GM21447 (cell line): ENCODE measurements around the gene SPIRE2.
"Not testable (repeated sequence)": the region's sequence is repeated elsewhere in the genome, so short reads cannot be mapped to it uniquely, and the experiment has no call there.

Experiments used
- ATAC-seq: cut with Tn5 transposase; IDR thresholded peaks from one replicate; pipeline ENCODE4 v1.9.1; 2021; ENCODE audit not compliant: unreplicated experiment

SPIRE2 gene

GRCh38 chr16:89806589-89807193 is 21.6 kb upstream of the SPIRE2 start:
- ATAC-seq = not testable (repeated sequence)

DNA sequence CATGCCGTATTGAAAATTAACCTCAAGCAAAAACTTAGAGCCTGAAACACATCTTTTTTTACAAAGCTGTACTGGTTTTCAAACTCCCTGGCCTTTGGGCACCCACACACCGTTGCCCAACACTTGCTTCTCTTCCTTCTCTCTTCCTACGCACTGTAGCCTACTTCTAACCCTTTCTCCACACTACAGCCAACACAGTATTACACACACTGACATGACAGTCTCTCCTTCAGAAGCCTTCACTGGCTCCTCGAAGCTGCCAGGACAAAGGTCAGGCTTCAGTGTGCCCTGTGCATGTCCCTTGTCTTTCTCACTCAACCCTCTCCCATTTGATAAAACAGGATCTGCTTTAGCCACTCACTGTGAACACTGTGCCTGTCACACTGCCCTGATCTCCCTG is 19.8 kb upstream of the SPIRE2 start:
- ATAC-seq = no peak

DNA sequence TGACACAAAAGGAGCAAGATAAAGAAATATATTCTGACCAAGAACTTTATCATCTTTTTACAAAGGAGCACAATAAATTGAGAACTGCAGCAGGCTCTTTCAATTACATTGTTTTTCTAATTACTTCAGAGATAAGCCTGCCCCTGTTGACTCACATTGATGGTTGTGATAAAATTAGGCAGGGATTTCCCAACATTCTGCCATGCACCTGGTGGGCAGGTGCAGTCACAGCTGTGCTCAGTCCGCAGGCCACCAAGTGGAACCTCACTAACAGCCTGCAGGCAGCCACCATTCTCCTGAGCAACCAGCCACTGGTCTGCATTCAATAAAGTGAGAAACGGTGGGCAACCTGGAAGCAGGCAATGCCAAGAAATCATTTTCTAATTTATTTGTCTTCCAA is 17.0 kb upstream of the SPIRE2 start:
- no peak for ATAC-seq

DNA sequence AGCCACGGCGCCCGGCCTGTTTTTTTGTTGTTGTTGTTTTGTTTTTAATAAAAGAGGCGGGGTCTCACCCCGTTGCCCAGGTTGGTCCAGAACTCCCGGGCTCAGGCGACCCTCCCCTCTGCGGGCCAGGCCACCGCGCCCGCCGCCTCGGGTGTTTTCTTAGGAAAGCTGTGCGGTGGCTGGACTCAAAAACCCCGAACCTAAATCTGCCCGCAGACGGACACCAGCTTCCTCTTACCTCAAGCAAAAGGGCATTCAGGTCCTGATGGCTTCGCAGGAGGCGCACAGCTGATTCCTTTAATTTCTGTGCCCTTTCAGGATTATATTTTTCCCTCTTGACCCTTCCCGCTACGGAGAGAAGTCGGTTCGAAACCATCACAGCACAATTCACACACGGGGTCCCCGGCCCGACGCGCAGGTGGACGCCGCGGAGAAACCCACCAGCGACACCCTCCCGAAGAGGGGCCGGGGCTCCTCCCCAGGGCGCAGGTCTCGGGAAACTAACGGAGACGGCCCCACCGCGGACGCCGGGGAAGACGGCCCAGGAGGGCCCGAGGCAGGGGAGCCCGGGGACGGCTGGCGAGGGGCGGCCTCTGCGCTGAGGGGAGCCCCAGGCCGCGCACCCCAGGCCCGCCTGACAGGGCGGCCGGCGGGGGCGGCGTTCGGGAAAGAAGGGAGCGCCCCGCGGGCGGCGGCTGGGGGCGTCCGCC is 12.5 kb upstream of the SPIRE2 start:
- peak; percentile 27 for ATAC-seq

DNA sequence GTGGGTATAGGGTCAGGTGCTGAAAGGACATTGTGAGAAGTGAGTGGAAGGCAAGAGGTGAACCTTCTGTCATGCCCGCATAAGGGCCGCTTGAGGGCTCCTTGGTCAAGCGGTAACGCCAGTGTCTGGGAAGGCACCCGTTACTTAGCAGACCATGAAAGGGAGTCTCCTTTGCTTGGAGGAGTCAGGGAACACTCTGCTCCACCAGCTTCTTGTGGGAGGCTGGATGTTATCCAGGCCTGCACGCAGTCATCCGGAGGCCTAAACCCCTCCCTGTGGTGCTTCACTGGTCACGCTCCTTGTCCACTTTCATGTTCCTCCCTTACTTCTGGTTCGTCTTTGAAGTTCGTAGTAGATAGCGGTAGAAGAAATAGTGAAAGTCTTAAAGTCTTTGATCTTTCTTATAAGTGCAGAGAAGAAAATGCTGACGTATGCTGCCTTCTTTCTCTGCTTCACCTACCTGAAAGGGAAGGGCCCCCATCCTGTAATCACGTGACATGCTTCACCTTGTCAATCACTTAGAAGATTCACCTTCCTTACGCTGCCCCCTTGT is 9.3 kb upstream of the SPIRE2 start:
- not testable (repeated sequence) for ATAC-seq

- ATAC-seq = not testable (repeated sequence)
Measured at GRCh38 chr16:89819448-89819847, 8.8 kb upstream of the SPIRE2 start.

DNA sequence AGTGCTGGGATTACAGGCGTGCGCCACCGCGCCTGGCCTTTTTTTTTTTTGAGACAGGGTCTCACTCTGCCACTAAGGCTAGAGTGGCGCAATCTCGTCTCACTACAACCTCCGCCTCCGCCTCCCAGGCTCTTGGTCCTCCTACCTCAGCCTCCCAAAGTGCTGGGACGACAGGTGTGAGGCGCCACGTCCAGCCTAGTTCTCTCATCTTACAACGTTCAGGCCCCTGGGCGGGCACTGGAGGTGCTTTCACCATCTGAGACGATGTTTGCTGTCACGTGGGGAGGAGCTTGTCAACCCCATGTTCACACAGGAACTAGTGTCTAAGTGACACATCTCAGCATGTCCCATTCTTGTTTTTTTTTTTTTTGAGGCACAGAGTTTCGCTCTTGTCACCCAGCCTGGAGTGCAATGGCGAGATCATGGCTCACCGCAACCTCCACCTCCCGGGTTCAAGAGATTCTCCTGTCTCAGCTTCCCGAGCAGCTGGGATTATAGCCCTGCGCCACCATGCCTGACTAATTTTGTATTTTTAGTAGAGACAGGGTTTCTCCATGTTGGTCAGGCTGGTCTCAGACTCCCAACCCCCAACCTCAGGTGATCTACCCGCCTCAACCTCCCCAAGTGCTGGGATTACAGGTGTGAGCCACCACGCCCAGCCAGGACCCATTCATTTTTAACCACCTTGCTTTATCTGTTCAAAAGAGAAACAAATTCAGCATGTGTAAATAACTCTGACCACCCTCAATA is 6.7 kb upstream of the SPIRE2 start:
- ATAC-seq = no peak

DNA sequence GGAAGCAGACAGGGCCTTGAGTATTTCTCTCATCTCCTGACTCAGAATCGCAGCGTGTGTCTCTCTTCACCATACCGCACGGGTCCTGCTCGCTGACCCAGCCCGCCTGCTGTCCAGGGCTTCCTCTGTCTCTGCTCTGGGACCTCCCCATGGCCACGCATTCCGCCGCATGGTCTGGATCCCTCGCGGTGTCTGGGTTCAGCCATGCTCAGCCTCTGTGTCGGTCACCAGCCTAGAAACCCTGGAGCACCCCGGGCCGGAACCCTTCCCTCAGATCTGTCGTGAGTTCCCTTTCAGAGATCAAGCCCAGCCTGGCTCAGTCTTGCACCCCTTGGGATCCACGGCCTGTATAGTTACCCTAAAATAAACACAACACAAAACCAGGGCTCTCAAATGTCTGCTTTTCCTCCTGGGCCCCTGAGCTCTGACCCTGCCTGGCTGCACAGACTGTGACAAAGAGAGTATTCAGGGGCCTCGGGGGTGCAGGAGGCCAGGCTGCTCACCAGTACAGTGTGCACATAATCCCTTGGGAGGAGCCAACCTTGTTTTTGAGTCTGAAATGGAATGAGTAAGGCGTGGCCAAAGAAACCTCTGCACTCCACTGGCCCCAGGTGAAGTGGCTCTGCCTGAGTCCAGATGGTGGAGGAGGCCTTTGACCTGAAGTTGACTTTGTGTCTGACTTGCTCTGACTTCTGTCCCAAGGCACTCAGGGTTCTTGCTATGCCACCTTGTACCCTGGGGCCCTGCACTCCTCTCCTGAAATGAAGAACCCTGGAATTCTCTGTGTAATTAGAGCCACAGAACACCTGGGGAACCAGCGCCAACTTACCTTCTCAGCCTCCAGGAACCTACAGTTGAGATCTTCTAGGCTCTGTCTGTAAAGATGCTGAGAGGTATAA is 5.8 kb upstream of the SPIRE2 start:
- ATAC-seq = no peak

- no peak for ATAC-seq
Measured at GRCh38 chr16:89823087-89823823, 5.0 kb upstream of the SPIRE2 start.

GRCh38 chr16:89823824-89824148 is 4.5 kb upstream of the SPIRE2 start:
- ATAC-seq = not testable (repeated sequence)

DNA sequence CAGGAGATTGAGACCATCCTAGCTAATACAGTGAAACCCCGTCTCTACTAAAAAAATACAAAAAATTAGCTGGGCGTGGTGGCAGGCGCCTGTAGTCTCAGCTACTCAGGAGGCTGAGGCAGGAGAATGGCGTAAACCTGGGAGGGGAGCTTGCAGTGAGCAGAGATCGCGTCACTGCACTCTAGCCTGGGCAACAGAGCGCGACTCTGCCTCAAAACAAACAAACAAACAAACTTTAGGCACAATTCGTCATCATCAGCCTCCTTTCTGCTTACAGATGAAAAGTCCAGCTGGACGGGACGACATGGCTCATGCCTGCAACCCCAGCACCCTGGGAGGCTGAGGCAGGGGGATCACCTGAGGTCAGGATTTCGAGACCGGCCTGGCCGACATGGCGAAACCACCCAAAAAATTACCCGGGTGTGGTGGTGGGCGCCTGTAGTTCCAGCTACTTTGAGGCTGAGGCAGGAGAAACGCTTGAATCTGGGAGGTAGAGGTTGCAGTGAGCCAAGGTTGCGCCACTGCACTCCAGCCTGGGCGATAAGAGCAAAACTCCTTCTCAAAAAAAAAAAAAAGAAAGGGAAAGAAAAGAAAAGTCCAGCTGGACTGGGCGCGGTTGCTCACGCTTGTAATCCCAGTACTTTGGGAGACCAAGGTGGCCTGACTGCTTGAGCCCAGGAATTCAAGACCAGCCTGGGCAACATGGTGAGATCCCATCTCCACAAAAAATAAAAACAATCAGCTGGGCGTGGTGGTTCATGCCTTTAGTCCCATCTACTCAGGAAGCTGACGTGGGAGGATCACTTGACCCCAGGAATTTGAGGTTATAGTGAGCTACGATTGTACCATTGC is 1.5 kb upstream of the SPIRE2 start:
- no peak for ATAC-seq

DNA sequence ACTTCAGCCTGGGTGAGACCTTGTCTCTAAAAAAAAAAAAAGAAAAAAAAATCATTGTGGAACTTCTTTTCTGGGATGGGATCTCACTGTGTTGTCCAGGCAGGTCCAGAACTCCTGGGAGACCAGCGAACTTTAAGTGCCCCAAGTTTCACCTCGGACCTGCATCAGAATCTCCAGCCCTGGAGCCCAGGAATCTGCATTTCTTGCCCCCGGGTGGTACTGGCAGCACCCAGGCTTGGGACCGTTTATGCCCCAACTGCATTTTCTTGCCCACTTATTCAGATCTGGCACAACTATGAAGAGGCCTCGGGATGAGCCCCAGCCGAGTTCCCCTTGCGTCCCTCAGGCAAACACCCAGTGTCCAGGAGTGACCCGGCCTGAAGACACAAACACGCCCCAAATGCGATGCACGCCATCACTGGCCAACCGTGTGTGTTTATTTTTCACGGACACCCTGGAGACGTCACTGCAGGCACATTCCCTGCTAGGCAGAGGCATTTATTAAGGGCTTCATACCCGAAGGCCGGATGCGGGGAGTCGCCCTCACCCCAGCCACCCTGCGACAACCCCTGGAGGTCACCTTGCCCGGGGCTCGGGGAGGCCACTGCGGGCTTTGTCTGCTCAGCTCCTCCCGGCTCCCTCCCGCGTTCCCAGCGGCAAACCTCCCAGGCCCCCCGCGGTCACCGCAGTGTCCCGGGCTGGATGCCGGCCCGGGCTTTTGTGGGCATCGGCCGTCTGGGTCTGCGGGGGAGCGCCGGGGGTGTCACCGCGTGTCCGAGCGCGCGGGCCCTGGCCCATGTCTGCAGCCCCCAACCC is 684 bp upstream of the SPIRE2 start:
- ATAC-seq = no peak

GRCh38 chr16:89828870-89829629 is 775 bp downstream of the SPIRE2 start:
- ATAC-seq = no peak

- no peak for ATAC-seq
Measured at GRCh38 chr16:89829630-89830437, 1.6 kb downstream of the SPIRE2 start.

GRCh38 chr16:89831810-89832328 is 3.6 kb downstream of the SPIRE2 start:
- ATAC-seq = no peak

- ATAC-seq = not testable (repeated sequence)
Measured at GRCh38 chr16:89833664-89834363, 5.5 kb downstream of the SPIRE2 start.
